Measurements from ENCODE around the gene CTSA. TPM values are rescaled to one million over a fixed set of nuclear protein-coding genes. Genes with fewer than 3 reads are reported as not detected.

The CTSA gene
- total and polyA plus RNA-seq, 9 of the 15 experiments (the other 6 are each of a cell fraction or from before 2014, with no cell fraction given) = 8.8 to 61.7 (median 28.3) TPM

DNA sequence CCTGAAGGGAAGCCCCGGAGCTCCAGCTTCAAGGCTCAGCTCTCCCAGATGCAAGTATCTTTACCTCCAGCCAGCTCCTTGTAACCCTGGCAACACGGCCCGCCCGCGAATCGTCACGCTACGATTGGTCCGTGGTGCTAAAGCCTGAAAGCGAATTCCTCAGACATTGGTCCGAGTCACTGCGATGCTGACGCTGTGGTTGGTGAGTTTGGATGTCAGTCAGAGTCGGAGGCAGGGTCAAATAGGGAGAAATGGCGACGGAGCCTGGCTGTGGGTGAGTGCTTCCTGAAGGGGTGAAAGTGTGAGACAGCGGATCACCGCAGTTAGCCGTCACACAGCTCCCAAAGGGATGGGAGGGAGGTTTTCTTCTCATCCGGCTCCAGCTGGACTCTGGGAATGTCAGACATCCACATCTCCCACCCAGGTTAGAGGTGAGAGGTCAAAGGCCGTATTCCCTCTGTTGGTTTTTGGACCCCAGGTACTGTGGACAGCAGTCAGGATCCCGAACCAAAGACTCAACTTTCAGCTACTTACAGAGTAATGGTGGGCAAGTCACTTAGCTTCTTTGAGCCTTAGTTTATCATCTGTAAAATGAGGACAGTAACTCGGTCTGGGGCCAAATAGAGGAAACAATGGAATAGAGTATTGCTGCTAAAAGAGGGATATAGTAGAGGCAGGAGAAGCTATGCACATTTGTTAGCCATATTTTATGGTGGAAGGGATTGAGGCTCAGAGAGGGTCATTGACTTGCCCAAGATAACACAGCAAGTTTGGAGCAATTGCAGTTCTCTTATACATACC lies 9.9 kb upstream of the CTSA start, which contains the start of gene ZSWIM1 (continued):
- TF ChIP-seq, protein P1, sequence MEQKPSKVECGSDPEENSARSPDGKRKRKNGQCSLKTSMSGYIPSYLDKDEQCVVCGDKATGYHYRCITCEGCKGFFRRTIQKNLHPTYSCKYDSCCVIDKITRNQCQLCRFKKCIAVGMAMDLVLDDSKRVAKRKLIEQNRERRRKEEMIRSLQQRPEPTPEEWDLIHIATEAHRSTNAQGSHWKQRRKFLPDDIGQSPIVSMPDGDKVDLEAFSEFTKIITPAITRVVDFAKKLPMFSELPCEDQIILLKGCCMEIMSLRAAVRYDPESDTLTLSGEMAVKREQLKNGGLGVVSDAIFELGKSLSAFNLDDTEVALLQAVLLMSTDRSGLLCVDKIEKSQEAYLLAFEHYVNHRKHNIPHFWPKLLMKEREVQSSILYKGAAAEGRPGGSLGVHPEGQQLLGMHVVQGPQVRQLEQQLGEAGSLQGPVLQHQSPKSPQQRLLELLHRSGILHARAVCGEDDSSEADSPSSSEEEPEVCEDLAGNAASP (IDR thresholded peaks at IDR 0.05) = no peak
- TF ChIP-seq ZNF644 (tag; IDR thresholded peaks at IDR 0.05; ENCODE audit: low read depth) (no peak), NR2C1 (IDR thresholded peaks at IDR 0.05) (peak; percentile 98), NR2C1 (tag; IDR thresholded peaks at IDR 0.05) (peak; percentile 99), TCF7 (IDR thresholded peaks at IDR 0.05; ENCODE audit: borderline replicate concordance) (no peak), SNRNP70 (optimal IDR thresholded peaks at IDR 0.05; ENCODE audit: low read depth, low read length) (no peak), ZNF12 (CRISPR knock-in tag; IDR thresholded peaks at IDR 0.05) (0 out of 2 replicates have a peak, but pooled peaks have one; percentile 58), MCM5 (IDR thresholded peaks at IDR 0.05; ENCODE audit: low read depth) (no peak), HLTF (IDR thresholded peaks at IDR 0.05) (peak; percentile 68; the same call in 1 of the 2 replicates), PURB (CRISPR knock-in tag; IDR thresholded peaks at IDR 0.05; ENCODE audit: low read depth) (no peak), NR1H2 (CRISPR knock-in tag; IDR thresholded peaks at IDR 0.05) (no peak), NR4A1 (CRISPR knock-in tag; IDR thresholded peaks at IDR 0.05) (no peak), NR4A1 (tag; IDR thresholded peaks at IDR 0.05) (peak; percentile 80; the same call in 1 of the 2 replicates), ZNF184 (CRISPR knock-in tag; IDR thresholded peaks at IDR 0.05) (no peak), SRSF1 (IDR thresholded peaks at IDR 0.05; ENCODE audit: low read depth, low read length) (no peak), SAFB (IDR thresholded peaks at IDR 0.05; ENCODE audit: borderline replicate concordance, low read depth, low read length) (no peak), STAT5B (CRISPR knock-in tag; IDR thresholded peaks at IDR 0.05) (no peak)
- TF ChIP-seq, protein P2, sequence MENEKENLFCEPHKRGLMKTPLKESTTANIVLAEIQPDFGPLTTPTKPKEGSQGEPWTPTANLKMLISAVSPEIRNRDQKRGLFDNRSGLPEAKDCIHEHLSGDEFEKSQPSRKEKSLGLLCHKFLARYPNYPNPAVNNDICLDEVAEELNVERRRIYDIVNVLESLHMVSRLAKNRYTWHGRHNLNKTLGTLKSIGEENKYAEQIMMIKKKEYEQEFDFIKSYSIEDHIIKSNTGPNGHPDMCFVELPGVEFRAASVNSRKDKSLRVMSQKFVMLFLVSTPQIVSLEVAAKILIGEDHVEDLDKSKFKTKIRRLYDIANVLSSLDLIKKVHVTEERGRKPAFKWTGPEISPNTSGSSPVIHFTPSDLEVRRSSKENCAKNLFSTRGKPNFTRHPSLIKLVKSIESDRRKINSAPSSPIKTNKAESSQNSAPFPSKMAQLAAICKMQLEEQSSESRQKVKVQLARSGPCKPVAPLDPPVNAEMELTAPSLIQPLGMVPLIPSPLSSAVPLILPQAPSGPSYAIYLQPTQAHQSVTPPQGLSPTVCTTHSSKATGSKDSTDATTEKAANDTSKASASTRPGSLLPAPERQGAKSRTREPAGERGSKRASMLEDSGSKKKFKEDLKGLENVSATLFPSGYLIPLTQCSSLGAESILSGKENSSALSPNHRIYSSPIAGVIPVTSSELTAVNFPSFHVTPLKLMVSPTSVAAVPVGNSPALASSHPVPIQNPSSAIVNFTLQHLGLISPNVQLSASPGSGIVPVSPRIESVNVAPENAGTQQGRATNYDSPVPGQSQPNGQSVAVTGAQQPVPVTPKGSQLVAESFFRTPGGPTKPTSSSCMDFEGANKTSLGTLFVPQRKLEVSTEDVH (IDR thresholded peaks at IDR 0.05; ENCODE audit: low read depth, partially characterized antibody) = peak; percentile 40
- TF ChIP-seq, protein P3, sequence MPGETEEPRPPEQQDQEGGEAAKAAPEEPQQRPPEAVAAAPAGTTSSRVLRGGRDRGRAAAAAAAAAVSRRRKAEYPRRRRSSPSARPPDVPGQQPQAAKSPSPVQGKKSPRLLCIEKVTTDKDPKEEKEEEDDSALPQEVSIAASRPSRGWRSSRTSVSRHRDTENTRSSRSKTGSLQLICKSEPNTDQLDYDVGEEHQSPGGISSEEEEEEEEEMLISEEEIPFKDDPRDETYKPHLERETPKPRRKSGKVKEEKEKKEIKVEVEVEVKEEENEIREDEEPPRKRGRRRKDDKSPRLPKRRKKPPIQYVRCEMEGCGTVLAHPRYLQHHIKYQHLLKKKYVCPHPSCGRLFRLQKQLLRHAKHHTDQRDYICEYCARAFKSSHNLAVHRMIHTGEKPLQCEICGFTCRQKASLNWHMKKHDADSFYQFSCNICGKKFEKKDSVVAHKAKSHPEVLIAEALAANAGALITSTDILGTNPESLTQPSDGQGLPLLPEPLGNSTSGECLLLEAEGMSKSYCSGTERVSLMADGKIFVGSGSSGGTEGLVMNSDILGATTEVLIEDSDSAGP (CRISPR knock-in tag; IDR thresholded peaks at IDR 0.05) = no peak
- TF ChIP-seq, protein P4, sequence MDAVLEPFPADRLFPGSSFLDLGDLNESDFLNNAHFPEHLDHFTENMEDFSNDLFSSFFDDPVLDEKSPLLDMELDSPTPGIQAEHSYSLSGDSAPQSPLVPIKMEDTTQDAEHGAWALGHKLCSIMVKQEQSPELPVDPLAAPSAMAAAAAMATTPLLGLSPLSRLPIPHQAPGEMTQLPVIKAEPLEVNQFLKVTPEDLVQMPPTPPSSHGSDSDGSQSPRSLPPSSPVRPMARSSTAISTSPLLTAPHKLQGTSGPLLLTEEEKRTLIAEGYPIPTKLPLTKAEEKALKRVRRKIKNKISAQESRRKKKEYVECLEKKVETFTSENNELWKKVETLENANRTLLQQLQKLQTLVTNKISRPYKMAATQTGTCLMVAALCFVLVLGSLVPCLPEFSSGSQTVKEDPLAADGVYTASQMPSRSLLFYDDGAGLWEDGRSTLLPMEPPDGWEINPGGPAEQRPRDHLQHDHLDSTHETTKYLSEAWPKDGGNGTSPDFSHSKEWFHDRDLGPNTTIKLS (IDR thresholded peaks at IDR 0.05; ENCODE audit: borderline replicate concordance, low read depth) = 0 out of 2 replicates have a peak, but pooled peaks have one; percentile 52
- TF ChIP-seq, protein P5, sequence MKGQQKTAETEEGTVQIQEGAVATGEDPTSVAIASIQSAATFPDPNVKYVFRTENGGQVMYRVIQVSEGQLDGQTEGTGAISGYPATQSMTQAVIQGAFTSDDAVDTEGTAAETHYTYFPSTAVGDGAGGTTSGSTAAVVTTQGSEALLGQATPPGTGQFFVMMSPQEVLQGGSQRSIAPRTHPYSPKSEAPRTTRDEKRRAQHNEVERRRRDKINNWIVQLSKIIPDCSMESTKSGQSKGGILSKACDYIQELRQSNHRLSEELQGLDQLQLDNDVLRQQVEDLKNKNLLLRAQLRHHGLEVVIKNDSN (CRISPR knock-in tag; IDR thresholded peaks at IDR 0.05) = no peak

Data from K562 (cell line).